OCI-LY7 (cell line): Measurements from ENCODE around the gene UBE3C.

Source experiments
- EZH2phosphoT487 ChIP-seq: fragments of 200-600 bp; sonication (generic); IDR thresholded peaks from 2 replicates; pipeline ENCODE4 v1.6.1; 2018; ENCODE audit warnings: low read depth, borderline replicate concordance, mild to moderate bottlenecking, mixed run types, antibody characterized with exemption, low read length, moderate library complexity, mixed read lengths
- TF ChIP-seq, protein P1 (sequence below): fragments of 200-600 bp; sonication (generic); conservative IDR thresholded peaks from 2 replicates; pipeline ENCODE4 v1.5.1; 2014; ENCODE audit warnings: mild to moderate bottlenecking, antibody characterized with exemption, low read length, moderate library complexity, mixed read lengths

GRCh38 chr7:157292770-157293412 is 154.2 kb downstream of the UBE3C start:
- TF ChIP-seq, protein P1, sequence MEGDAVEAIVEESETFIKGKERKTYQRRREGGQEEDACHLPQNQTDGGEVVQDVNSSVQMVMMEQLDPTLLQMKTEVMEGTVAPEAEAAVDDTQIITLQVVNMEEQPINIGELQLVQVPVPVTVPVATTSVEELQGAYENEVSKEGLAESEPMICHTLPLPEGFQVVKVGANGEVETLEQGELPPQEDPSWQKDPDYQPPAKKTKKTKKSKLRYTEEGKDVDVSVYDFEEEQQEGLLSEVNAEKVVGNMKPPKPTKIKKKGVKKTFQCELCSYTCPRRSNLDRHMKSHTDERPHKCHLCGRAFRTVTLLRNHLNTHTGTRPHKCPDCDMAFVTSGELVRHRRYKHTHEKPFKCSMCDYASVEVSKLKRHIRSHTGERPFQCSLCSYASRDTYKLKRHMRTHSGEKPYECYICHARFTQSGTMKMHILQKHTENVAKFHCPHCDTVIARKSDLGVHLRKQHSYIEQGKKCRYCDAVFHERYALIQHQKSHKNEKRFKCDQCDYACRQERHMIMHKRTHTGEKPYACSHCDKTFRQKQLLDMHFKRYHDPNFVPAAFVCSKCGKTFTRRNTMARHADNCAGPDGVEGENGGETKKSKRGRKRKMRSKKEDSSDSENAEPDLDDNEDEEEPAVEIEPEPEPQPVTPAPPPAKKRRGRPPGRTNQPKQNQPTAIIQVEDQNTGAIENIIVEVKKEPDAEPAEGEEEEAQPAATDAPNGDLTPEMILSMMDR = no peak
- no peak for TF ChIP-seq EZH2phosphoT487
